Suprapubic skin (tissue), 4 donors: ENCODE results near the gene CENPE. TPM values are rescaled to one million over a fixed set of nuclear protein-coding genes. Genes with fewer than 3 reads are reported as not detected.

Experiments used
- DNase-seq, 2 donors: peaks; one replicate each; pipeline ENCODE4 v3.0.0-alpha.2; 2019; ENCODE audit warnings: low spot score in 2 of 2
- H3K27ac ChIP-seq: fragments of 200-600 bp; sonication (generic); one replicate; pipeline ENCODE4 v1.5.1; 2019
- H3K27me3 ChIP-seq: fragments of 200-600 bp; sonication (generic); one replicate; pipeline ENCODE4 v1.5.1; 2019
- H3K36me3 ChIP-seq: fragments of 200-600 bp; sonication (generic); one replicate; pipeline ENCODE4 v1.5.1; 2019
- H3K4me1 ChIP-seq: fragments of 200-600 bp; sonication (generic); one replicate; pipeline ENCODE4 v1.5.1; 2019
- H3K4me3 ChIP-seq: fragments of 200-600 bp; sonication (generic); one replicate; pipeline ENCODE4 v1.5.1; 2019; ENCODE audit warnings: mild to moderate bottlenecking
- H3K9me3 ChIP-seq: fragments of 200-600 bp; sonication (generic); one replicate; pipeline ENCODE4 v1.5.1; 2019
- EP300 ChIP-seq: sonication (generic); formaldehyde crosslinking; IDR thresholded peaks from one replicate; pipeline ENCODE4 v1.6.1; 2017; ENCODE audit warnings: antibody characterized with exemption
- POLR2A ChIP-seq, 2 donors: fragments of 450-650 bp; IDR thresholded peaks; one replicate each; pipeline ENCODE4 v1.6.1; 2017; ENCODE audit warnings: antibody characterized with exemption in 2 of 2, mild to moderate bottlenecking in 2 of 2, moderate library complexity in 2 of 2
- POLR2AphosphoS5 ChIP-seq, 3 donors: sonication (generic); formaldehyde crosslinking; IDR thresholded peaks; one replicate each; pipeline ENCODE4 v1.6.1; 2017; ENCODE audit warnings: antibody characterized with exemption in 3 of 3
- WGBS: methylation state at CpG from one replicate; pipeline ENCODE4 v1.1.5; 2018; 5-methylcytosine and 5-hydroxymethylcytosine counted together
- total RNA-seq, 4 donors: library from RNA; depleted of rRNA; stranded (reverse); fragments of >200 nt; gene quantifications; one replicate each; pipeline ENCODE4 v1.1.0, GENCODE V29; 2016
- TF ChIP-seq, protein P1 (sequence below), 2 donors: fragments of 200-600 bp in 1 of 2; fragments of 450-650 bp in 1 of 2; sonication (generic) in 1 of 2; IDR thresholded peaks; one replicate each; pipeline ENCODE4 v1.5.1; 2016 to 2019; ENCODE audit warnings: antibody characterized with exemption in 2 of 2, mild to moderate bottlenecking in 1 of 2, moderate library complexity in 1 of 2

CENPE gene
- total RNA-seq, 4 donors from 2014 or later, result 2.0 to 5.3 (median 3.3) TPM

DNA sequence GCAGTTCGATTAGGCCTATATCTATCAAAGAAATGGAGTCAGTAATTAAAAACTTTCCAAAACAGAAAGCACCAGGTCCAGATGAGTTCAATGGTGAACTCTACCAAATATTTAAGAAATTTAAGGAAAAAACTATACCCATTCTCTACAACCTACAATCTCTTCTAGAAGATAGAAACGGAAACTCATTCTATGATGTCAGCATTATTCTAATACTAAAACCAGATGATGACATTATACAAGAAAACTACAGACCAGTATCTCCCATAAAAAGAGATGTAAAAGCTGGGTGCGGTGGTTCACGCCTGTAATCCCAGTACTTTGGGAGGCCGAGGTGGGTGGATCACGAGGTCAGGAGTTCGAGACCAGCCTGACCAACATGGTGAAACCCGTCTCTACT lies 69.0 kb downstream of the CENPE start:
- H3K27ac ChIP-seq, result no peak overlapping the region
- no peak overlapping the region for H3K4me3 ChIP-seq
- TF ChIP-seq POLR2AphosphoS5 (IDR thresholded peaks at IDR 0.05), result no peak
- no peak for TF ChIP-seq EP300
- TF ChIP-seq, protein P1, sequence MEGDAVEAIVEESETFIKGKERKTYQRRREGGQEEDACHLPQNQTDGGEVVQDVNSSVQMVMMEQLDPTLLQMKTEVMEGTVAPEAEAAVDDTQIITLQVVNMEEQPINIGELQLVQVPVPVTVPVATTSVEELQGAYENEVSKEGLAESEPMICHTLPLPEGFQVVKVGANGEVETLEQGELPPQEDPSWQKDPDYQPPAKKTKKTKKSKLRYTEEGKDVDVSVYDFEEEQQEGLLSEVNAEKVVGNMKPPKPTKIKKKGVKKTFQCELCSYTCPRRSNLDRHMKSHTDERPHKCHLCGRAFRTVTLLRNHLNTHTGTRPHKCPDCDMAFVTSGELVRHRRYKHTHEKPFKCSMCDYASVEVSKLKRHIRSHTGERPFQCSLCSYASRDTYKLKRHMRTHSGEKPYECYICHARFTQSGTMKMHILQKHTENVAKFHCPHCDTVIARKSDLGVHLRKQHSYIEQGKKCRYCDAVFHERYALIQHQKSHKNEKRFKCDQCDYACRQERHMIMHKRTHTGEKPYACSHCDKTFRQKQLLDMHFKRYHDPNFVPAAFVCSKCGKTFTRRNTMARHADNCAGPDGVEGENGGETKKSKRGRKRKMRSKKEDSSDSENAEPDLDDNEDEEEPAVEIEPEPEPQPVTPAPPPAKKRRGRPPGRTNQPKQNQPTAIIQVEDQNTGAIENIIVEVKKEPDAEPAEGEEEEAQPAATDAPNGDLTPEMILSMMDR (IDR thresholded peaks at IDR 0.05), result no peak
- TF ChIP-seq POLR2A (IDR thresholded peaks at IDR 0.05), result no peak
- H3K9me3 ChIP-seq, result no peaks in the 10 kb centered on the region
- no peaks in the 10 kb centered on the region for H3K27me3 ChIP-seq
- no peak for DNase-seq
- WGBS, result 97% methylated on average over 8 of the region's 8 CpGs
- no peaks in the 10 kb centered on the region for H3K4me1 ChIP-seq
- no peaks in the 10 kb centered on the region for H3K36me3 ChIP-seq

DNA sequence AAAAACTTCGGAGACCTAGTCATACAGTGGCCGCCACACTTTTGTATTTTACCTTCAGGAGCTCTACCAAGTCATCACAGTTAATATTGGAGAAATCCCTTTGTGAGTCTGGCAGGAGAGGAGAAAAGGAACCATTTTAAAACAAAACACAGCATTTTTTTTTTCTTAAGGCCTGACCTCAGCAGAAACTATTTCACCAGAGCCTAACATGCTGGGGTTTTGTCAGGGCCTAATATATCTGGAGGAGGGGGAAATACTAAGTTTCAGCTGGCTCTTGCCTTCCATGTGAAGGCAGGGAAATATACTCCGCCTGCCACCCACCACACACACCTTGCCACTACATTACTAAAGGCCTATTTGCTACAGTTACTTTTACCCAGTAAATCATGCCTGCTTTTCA lies 72.0 kb downstream of the CENPE start:
- H3K9me3 ChIP-seq, result no peaks in the 10 kb centered on the region
- WGBS, result 92% methylated on average over 3 of the region's 3 CpGs
- no peak overlapping the region for H3K27ac ChIP-seq
- no peak overlapping the region for H3K4me3 ChIP-seq
- no peaks in the 10 kb centered on the region for H3K4me1 ChIP-seq
- no peak for DNase-seq
- no peaks in the 10 kb centered on the region for H3K36me3 ChIP-seq
- H3K27me3 ChIP-seq, result no peaks in the 10 kb centered on the region
- TF ChIP-seq, protein P1 (IDR thresholded peaks at IDR 0.05), result no peak
- no peak for TF ChIP-seq EP300
- no peak for TF ChIP-seq POLR2AphosphoS5 (IDR thresholded peaks at IDR 0.05)
- TF ChIP-seq POLR2A (IDR thresholded peaks at IDR 0.05), result no peak

DNA sequence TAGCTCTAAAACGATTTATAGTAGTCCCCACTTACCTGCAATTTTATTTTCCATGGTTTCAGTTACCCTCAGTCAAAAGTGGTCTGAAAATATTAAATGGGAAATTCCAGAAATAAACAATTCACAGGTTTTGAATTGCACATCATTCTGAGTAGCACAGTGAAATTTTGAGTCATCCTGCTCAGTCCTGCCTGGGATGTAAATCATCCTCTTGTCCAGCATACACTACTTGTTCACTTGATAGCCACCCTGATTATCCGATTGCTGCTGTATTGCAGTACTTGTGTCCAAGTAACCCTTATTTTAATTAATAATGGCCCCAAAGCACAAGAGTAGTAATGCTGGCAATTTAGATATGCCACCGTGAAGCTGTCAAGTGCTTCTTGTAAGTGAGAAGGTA lies 75.0 kb downstream of the CENPE start:
- H3K4me3 ChIP-seq, result no peak overlapping the region
- no peaks in the 10 kb centered on the region for H3K27me3 ChIP-seq
- H3K27ac ChIP-seq, result no peak overlapping the region
- no peaks in the 10 kb centered on the region for H3K36me3 ChIP-seq
- TF ChIP-seq EP300 (no peak), POLR2A (IDR thresholded peaks at IDR 0.05) (no peak), POLR2AphosphoS5 (IDR thresholded peaks at IDR 0.05) (no peak)
- TF ChIP-seq, protein P1 (IDR thresholded peaks at IDR 0.05), result no peak
- DNase-seq, result no peak
- H3K4me1 ChIP-seq, result no peaks in the 10 kb centered on the region
- H3K9me3 ChIP-seq, result no peaks in the 10 kb centered on the region
- WGBS, result 96% methylated on average over 3 of the region's 3 CpGs

- Histone ChIP-seq H3K27ac (no peak overlapping the region), H3K4me1 (no peaks in the 10 kb centered on the region), H3K4me3 (no peak overlapping the region), H3K27me3 (no peaks in the 10 kb centered on the region), H3K36me3 (no peaks in the 10 kb centered on the region), H3K9me3 (no peaks in the 10 kb centered on the region)
- 74% methylated on average over 1 of the region's 1 CpG for WGBS
- DNase-seq, result no peak
- no peak for TF ChIP-seq POLR2A (IDR thresholded peaks at IDR 0.05)
- TF ChIP-seq, protein P1 (IDR thresholded peaks at IDR 0.05), result no peak
These were observed 80.0 kb downstream of the CENPE start for GRCh38 chr4:103118166-103118565.

DNA sequence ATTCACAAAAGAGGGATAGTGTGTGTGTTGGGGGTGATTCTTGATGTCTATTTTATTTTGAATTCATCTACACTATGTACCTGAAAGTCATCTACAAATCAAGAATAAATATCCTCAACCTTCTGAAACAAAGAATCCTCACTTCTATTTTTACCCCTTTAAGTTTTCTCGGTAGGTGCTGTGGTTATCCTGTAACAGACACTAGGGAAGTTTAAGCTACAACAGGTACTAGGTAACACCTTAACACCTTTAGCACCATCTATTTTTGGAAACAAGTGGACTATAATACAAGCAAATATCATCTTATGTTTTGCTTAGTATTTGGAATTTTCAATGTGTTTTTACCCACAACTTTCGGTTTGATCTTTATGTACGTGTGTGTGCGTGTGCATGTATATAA lies 86.5 kb downstream of the CENPE start:
- Histone ChIP-seq H3K27me3 (no peaks in the 10 kb centered on the region), H3K36me3 (no peaks in the 10 kb centered on the region), H3K9me3 (no peaks in the 10 kb centered on the region), H3K27ac (no peak overlapping the region), H3K4me3 (no peak overlapping the region), H3K4me1 (no peaks in the 10 kb centered on the region)
- no peak for DNase-seq
- TF ChIP-seq POLR2AphosphoS5 (IDR thresholded peaks at IDR 0.05) (no peak), EP300 (no peak), POLR2A (IDR thresholded peaks at IDR 0.05) (no peak)
- TF ChIP-seq, protein P1 (IDR thresholded peaks at IDR 0.05), result no peak
- 94% methylated on average over 4 of the region's 4 CpGs for WGBS
